Measurements from ENCODE around the gene HSBP1L1. TPM values are rescaled to one million over a fixed set of nuclear protein-coding genes. Genes with fewer than 3 reads are reported as not detected.

Gene HSBP1L1
- total RNA-seq, 1 experiment from 2014 or later: not detected

GRCh38 chr18:79921984-79922965, 42.2 kb upstream of the HSBP1L1 start:
- no peak overlapping the region for H3K4me2 ChIP-seq (ENCODE audit: insufficient read depth, insufficient read length, low read length)
- H3K9me3 Mint-ChIP-seq: peaks cover 7 to 10% of the 10 kb centered on the region in 2 experiments; a peak in 3 of 5 replicates
- H2AK5ac ChIP-seq (ENCODE audit: insufficient read length, low read length): no peak overlapping the region
- no peak overlapping the region for H4K8ac ChIP-seq (replicated peaks; ENCODE audit: insufficient read length, low read depth, low read length)
- no peak overlapping the region for H3K14ac ChIP-seq (ENCODE audit: insufficient read depth, low read length)
- no peak overlapping the region for H2AFZ ChIP-seq (ENCODE audit: low read length)
- H3K36me3 Mint-ChIP-seq (ENCODE audit: insufficient read depth in 1 of 3, low read depth in 3 of 3): peaks cover 2 to 15% (median 7%) of the 10 kb centered on the region in 3 experiments; a peak in 4 of 7 replicates
- no peak overlapping the region for H3K56ac ChIP-seq (ENCODE audit: insufficient read length, low read depth, low read length)
- H3K79me1 ChIP-seq (ENCODE audit: insufficient read depth, low read depth, low read length, poor library complexity, severe bottlenecking): no peaks in the 10 kb centered on the region
- H3K23ac ChIP-seq (ENCODE audit: insufficient read length, low read depth, low read length): no peak overlapping the region
- no peak overlapping the region for H4K5ac ChIP-seq (ENCODE audit: insufficient read length, low read depth, low read length)
- no peak overlapping the region for H2BK15ac ChIP-seq (ENCODE audit: low read depth, low read length)
- no peak overlapping the region for H3T11ph ChIP-seq (ENCODE audit: low read length)
- H2BK12ac ChIP-seq (ENCODE audit: insufficient read length, low read depth, low read length): no peak overlapping the region
- H2BK20ac ChIP-seq (ENCODE audit: low read depth, low read length, poor library complexity, severe bottlenecking): no peak overlapping the region
- no peak overlapping the region for H4K91ac ChIP-seq (ENCODE audit: insufficient read length, low read depth, low read length)
- H2BK120ac ChIP-seq (ENCODE audit: low read depth, low read length, poor library complexity, severe bottlenecking): no peak overlapping the region
- DNase-seq: no peak
- no peak overlapping the region for H3K27ac ChIP-seq (ENCODE audit: insufficient read length, low read depth, low read length)
- no peak overlapping the region for H3K4me3 Mint-ChIP-seq
- no peak overlapping the region for H2BK5ac ChIP-seq (ENCODE audit: insufficient read length, low read length)
- WGBS (ENCODE audit: extremely low coverage, insufficient read length, low lambda C conversion rate): no CpG with 5 or more reads among the region's 24 CpGs
- no peaks in the 10 kb centered on the region for H4K20me1 ChIP-seq (ENCODE audit: control insufficient read depth, insufficient read depth, insufficient read length)
- H3K23me2 ChIP-seq (ENCODE audit: insufficient read length, low read depth, low read length, poor library complexity, severe bottlenecking): no peaks in the 10 kb centered on the region
- no peaks in the 10 kb centered on the region; the same call in 1 of the 2 replicates for H3K27me3 Mint-ChIP-seq (ENCODE audit: low read depth)
- H3K9ac ChIP-seq (ENCODE audit: extremely low read depth, insufficient read length, low read length): no peak overlapping the region
- no peaks in the 10 kb centered on the region for H3K79me2 ChIP-seq (ENCODE audit: insufficient read depth, low read length)
- no peaks in the 10 kb centered on the region for H3K27me3 ChIP-seq (ENCODE audit: insufficient read depth, low read length)
- H3K18ac ChIP-seq (ENCODE audit: insufficient read length, low read depth, low read length): no peak overlapping the region
- peak overlapping the region in 1 of 3 experiments; percentile 51; a peak in 1 of 7 replicates for H3K27ac Mint-ChIP-seq
- H3K4ac ChIP-seq (ENCODE audit: low read depth, low read length): no peak overlapping the region
- H3K4me1 Mint-ChIP-seq: peaks cover 11% of the 10 kb centered on the region in 2 experiments
- no peaks in the 10 kb centered on the region for H3K4me1 ChIP-seq (ENCODE audit: insufficient read depth, low read length)
- TF ChIP-seq CTCF (conservative IDR thresholded peaks at IDR 0.05): no peak
- no peaks in the 10 kb centered on the region for H3K9me3 ChIP-seq (ENCODE audit: control insufficient read depth, low read depth, low read length)
